ENCODE results near the gene MMP8.
"Not testable (repeated sequence)": the region's sequence is repeated elsewhere in the genome, so short reads cannot be mapped to it uniquely, and the experiment has no call there.

DNA sequence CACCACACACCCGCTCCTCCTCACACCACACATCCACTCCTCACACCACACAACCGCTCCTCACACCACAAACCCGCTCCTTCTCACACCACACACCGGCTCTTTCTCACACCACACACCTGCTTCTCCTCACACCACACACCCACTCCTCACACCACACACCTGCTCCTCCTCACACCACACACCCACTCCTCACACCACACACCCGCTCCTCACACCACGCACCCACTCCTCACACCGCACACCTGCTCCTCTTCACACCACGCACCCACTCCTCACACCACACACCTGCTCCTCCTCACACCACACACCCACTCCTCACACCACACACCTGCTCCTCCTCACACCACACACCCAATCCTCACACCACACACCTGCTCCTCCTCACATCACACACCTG, 6.2 kb upstream of the MMP8 start:
- not testable (repeated sequence) for TF ChIP-seq POLR2AphosphoS5 (IDR thresholded peaks at IDR 0.05; ENCODE audit: control insufficient read depth, insufficient read depth, low read depth, low read length); PTRF (tag; IDR thresholded peaks at IDR 0.05); SRSF1 (IDR thresholded peaks at IDR 0.05; ENCODE audit: low read depth, low read length); CHCHD3 (CRISPR knock-in tag; IDR thresholded peaks at IDR 0.05); EP400 (IDR thresholded peaks at IDR 0.05); ZNF384 (IDR thresholded peaks at IDR 0.05; ENCODE audit: low read depth, low read length); HLTF (IDR thresholded peaks at IDR 0.05); ZNF780A (CRISPR knock-in tag; IDR thresholded peaks at IDR 0.05)
- TF ChIP-seq, protein P1, sequence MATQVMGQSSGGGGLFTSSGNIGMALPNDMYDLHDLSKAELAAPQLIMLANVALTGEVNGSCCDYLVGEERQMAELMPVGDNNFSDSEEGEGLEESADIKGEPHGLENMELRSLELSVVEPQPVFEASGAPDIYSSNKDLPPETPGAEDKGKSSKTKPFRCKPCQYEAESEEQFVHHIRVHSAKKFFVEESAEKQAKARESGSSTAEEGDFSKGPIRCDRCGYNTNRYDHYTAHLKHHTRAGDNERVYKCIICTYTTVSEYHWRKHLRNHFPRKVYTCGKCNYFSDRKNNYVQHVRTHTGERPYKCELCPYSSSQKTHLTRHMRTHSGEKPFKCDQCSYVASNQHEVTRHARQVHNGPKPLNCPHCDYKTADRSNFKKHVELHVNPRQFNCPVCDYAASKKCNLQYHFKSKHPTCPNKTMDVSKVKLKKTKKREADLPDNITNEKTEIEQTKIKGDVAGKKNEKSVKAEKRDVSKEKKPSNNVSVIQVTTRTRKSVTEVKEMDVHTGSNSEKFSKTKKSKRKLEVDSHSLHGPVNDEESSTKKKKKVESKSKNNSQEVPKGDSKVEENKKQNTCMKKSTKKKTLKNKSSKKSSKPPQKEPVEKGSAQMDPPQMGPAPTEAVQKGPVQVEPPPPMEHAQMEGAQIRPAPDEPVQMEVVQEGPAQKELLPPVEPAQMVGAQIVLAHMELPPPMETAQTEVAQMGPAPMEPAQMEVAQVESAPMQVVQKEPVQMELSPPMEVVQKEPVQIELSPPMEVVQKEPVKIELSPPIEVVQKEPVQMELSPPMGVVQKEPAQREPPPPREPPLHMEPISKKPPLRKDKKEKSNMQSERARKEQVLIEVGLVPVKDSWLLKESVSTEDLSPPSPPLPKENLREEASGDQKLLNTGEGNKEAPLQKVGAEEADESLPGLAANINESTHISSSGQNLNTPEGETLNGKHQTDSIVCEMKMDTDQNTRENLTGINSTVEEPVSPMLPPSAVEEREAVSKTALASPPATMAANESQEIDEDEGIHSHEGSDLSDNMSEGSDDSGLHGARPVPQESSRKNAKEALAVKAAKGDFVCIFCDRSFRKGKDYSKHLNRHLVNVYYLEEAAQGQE (IDR thresholded peaks at IDR 0.05; ENCODE audit: borderline replicate concordance) = not testable (repeated sequence)
- TF ChIP-seq, protein P1 (CRISPR knock-in tag; IDR thresholded peaks at IDR 0.05; ENCODE audit: low read depth) = not testable (repeated sequence)
- TF ChIP-seq, protein P2, sequence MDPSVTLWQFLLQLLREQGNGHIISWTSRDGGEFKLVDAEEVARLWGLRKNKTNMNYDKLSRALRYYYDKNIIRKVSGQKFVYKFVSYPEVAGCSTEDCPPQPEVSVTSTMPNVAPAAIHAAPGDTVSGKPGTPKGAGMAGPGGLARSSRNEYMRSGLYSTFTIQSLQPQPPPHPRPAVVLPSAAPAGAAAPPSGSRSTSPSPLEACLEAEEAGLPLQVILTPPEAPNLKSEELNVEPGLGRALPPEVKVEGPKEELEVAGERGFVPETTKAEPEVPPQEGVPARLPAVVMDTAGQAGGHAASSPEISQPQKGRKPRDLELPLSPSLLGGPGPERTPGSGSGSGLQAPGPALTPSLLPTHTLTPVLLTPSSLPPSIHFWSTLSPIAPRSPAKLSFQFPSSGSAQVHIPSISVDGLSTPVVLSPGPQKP (CRISPR knock-in tag; IDR thresholded peaks at IDR 0.05) = not testable (repeated sequence)
- TF ChIP-seq, protein P3, sequence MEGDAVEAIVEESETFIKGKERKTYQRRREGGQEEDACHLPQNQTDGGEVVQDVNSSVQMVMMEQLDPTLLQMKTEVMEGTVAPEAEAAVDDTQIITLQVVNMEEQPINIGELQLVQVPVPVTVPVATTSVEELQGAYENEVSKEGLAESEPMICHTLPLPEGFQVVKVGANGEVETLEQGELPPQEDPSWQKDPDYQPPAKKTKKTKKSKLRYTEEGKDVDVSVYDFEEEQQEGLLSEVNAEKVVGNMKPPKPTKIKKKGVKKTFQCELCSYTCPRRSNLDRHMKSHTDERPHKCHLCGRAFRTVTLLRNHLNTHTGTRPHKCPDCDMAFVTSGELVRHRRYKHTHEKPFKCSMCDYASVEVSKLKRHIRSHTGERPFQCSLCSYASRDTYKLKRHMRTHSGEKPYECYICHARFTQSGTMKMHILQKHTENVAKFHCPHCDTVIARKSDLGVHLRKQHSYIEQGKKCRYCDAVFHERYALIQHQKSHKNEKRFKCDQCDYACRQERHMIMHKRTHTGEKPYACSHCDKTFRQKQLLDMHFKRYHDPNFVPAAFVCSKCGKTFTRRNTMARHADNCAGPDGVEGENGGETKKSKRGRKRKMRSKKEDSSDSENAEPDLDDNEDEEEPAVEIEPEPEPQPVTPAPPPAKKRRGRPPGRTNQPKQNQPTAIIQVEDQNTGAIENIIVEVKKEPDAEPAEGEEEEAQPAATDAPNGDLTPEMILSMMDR (IDR thresholded peaks at IDR 0.05 in 2 of 3, conservative IDR thresholded peaks at IDR 0.05 in 1 of 3; ENCODE audit: insufficient read depth in 2 of 3, low read depth in 1 of 3, low read length in 3 of 3) = not testable (repeated sequence)

Data from K562 (cell line).